HG02870 (cell line): ENCODE measurements around the gene NFYC.
"Not testable (repeated sequence)": the region's sequence is repeated elsewhere in the genome, so short reads cannot be mapped to it uniquely, and the experiment has no call there.

Experiments
- ATAC-seq: cut with Tn5 transposase; IDR thresholded peaks from one replicate; pipeline ENCODE4 v1.9.1; 2021; ENCODE audit warnings: mild to moderate bottlenecking, moderate library complexity; ENCODE audit not compliant: unreplicated experiment

The NFYC gene

DNA sequence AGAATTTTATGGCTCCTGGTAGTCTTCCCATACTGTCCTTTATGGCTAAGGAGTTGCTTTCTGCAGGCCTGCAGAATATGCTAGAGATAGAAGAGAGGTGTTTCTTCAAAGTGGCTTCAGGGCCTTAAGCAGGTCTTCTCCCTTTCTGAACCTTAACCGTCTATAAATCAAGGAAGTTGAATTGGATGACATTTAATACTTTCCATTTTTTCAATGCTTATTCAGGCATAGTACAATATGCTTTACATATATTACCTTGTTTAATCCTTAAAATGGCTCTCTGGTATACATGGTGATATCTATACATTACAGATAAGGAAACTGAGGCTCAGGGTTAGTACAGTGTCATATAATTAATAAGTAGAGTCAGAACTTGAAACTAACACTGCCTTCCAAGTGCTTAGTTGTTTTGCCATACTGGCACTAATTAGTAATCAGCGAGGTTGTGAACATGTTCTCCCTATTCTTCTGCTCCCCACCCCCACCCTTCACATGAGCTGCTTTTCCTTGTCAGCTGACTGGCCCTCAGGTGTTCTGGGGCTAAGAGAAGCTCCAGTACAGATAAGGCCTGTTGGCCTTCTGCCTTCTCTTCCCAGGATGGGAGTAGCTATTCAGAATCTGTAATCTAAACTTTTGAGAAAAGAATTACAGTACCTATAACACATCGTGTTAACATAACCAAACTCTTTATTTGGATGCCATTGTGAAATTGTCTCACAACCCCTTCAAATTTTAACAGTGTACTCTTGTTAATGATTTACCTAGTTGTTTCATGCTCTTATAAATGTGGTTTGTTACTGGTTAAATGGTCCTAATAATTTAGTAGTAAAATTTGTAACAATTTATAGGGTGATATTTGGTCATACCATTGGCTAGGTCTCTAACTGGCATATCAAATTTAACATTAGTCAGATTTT is 13.6 kb downstream of the NFYC start:
- no peak for ATAC-seq

DNA sequence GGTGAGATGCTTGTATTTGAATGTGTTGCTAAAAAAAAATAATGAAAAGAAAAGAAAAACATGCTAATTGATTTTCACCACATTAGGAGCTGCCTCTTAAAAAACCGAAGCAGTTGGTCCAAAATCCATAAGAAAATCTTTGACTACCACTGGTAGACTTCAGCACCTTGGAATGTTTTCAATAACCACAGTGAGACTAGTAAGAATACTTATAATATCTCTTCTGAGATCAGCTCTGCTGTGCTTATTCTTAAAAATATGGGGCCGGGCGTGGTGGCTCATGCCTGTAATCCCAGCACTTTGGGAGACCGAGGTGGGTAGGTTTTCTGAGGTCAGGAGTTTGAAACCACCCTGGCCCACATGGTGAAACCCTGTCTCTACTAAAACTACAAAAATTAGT is 15.1 kb downstream of the NFYC start:
- ATAC-seq = no peak

DNA sequence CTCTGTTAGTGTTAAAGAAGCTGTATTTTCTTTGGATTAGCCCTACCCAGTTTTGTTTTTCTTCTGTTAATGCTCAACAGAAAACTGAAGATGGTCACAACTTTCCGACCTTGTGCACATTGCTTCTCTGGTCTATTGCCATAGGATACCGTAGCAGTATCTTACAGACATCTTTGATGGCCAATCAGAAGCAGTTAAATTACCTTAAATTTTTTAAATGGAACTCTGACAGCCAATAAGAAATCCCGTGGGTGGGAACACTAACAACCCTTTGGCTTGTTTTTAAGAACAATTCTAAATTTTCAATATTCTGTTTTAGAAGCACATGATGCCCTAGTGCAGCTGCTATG is 17.2 kb downstream of the NFYC start:
- ATAC-seq = peak; percentile 44

DNA sequence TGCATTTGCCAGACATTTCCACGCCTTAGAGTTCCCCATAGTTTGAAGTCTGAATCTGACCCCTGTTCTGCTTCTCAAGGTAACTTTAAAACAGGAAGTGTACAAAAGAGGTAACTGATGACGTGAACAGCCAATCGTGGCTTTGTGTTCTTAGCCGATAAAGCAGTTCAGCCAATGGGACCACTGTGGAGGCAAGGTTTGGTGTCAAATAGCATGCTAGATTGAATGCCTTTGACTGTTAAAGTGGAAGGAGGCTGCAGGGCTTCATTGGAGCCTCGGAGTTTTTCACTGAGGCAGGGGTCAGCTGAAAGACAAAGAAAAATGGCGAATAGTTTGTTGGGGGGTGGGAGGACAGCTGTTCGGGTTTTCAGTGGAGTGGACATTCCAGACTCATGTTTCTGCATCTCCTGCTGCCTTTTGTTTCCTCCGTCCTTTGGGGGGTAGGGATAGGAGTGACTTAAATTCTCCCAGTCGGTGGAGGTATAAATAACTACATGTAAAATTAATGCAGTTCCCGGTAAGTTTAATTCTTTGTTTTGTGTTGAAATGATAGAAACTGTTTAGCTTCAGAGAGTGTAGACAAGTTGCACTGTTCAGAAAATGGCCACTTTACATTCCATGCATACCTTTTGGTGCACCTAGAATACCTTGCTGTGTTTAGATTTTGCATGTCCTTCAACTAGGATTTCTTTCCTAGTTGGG is 17.7 kb downstream of the NFYC start:
- peak; percentile 74 for ATAC-seq

DNA sequence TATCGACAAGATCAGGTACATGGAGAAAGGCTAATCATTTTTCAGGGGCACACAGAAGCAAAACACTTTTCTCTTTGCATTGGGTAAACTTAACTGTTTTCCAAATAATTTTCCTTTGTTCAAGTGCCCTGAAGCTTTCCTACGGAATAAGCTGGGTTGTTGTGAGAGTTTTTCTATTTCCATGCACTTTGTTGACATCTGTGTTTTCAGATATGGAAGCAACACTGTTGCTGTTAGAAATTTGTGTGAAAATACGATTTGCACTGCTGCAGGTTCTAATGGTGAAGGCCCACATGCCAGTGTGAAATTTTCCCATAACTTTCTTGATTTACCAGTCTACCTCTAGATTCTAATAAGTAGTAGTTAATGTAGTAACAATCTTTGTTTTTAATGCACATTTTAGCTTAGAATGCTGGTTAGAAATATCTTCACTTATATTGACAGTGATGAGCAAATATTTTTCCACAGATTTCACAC is 18.3 kb downstream of the NFYC start:
- no peak for ATAC-seq

DNA sequence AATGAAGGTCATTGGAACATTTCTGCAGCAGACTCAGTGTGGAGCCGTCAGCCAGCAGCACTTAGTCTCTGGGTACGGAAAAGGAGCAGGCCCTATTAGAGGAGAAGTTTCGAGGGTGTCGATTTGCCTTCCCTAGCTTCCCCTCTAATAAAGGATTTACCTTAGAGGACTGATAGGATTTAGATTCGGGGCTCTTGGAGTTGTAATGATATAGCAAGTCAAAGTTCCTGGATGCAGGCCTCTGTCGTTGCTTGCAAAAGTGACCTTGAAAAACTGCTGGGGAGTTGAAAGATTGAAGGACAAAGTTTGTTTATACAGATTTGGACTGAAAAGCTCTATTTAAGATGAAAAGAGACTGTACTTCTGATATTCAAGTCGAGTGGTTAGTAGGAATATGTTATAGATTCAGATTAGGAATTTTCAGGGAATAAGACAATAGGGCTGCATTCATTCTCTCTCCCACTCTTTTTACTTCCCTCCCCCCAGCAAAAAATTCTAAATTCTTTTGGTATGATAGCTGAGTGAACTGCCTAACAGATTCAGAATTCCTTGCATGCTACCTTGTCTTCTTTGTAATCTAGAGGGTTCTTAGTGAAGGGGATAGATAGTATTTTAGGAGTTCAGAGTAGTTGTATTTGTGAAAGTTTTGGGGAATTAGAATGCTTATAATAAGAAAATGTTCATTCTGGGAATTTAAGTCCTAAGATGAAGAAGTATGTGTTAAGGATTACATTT is 19.2 kb downstream of the NFYC start:
- no peak for ATAC-seq

DNA sequence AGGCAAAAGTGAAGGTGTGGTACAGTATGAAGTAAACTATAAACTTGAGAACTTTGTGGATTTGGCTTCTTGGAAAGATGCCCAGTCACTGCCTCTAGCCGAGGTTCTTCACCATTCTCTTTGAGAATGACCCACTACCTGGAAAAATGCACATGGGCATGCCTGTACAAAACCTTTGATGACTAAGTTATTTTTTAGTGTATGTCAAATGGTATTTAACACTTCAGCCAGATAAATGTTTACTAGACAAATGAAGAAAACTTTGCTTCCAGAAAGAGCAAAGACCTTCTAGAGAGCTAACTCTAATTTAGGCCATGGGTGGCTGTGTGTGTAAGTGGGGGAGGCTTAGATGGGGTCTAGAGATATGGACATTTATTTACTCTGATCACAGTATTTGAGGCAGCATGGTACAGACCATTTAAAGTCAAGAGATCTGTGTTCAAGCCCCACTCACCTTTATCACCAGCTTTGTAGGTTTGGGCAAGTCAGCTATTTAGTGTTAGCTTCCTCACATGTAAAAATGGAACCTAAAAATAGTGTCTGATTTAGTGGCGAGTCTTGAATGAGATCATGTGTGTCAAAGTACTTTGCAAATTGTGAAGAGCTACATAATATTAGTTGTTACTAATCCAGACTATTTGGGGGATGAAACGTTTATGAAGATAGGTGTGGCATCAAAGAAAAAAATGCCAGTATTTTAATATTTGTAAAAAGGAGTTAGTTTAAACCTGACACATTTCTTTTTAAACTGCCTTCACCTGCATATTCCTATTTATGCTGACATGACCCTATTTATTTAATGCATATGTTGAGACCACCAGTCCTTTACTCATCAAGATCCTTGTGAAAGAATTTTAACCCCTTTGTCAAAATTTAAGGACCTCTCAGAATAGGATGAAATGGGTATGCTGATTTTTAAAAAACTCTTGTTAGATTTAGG is 20.2 kb downstream of the NFYC start:
- ATAC-seq = no peak

DNA sequence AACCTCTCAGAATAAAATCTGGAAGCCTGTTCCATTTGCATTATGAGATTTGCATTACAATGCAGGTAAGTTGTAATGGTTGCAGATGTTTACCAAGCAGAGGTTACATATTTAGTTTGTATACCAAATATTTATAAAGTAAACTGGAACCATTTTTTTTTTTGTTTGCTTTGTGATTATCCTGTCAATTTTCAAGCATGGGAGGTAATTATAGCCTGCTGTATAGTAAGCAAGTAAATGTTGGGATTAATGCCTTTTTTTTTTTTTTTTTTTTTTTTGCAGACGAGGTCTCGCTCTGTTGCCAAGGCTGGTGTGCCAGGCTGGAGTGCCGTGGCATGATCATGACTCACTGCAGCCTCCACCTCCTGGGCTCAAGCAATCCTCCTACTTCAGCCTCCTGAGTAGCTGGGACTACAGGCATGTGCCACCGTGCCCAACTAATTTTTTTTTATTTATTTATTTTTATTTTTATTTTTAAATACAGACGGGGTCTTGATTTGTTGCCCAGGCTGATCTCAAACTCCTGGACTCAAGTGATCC is 21.0 kb downstream of the NFYC start:
- ATAC-seq = no peak

DNA sequence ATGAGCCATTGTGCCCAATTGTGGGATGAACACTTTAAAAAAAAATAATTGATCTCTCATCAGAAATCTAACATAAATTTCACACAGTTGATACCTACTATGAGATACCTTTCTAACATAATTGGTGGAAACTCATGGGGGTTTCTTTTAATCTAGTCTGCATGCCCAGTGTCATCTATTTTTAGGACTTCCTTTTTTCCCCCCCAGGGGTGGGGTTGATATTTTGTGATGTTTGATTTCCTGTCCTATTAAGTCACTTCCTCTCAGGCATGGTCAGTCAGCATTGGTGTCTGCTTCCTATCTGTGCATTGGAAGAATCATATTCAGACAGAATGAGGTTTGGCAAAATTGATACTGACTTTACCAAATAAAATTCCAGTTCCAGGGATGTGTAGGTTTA is 21.5 kb downstream of the NFYC start:
- no peak for ATAC-seq

DNA sequence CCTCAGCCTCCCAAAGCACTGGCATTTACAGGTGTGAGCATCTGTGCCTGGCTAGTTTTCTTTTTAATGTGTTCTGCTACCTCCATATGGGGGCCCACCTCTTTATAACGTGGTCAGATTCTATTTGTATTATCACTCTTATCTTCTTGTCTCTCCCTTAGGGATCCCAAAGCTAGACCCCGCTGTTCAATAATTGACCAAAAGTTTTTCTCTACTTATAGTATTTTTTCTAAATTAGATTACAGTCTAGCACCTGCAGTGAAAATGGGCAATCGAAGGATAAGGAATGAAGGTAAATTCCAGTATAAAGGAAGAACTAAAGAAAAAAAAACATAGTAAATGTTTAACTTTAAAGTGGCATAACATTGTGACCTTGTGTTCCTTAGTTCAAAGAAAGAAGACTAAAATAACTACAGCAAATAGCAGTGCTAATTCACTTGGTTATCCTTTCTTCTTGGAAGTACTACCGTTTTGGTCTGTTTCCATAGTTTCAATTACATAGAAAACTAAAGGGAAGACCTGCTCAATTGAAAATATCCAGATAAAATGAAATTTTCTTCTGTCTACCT is 24.1 kb downstream of the NFYC start:
- ATAC-seq = no peak

DNA sequence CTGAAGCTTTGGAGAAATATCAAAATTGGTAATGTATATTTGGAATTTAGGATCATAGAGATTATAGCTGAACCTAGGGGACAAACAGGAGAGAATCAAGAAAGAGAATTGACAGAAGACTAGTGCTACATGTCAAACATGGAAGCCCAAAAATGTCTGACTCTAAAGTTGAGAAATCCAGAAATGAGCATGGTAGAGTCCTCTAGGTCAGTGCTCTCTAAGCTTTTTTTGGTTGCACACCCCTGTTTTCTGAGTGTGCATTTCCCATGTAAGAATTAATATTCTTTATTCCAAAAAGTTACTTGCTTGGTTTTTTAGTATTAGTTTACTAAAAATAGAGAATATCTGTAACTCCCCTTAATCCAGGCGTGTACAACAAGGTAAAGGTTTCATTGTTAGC is 25.6 kb downstream of the NFYC start:
- no peak for ATAC-seq

DNA sequence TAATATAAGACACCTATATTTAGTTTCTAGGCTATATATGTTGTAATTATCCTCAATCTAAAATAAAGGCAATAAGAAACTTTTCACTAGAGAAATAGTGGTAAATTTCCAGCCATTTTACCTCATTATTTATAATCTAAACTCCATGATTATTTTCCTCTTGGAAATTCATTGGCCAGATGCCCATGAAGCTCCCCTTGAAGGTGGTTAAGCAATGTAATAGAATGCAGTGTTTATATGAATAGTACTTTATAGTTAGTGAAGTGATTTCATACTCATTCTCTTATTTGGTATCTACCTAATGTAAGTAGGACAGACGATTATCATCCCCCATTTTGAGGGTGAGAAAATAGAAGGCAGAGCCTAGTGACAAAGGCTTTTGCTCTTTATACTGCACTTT is 26.5 kb downstream of the NFYC start:
- no peak for ATAC-seq

DNA sequence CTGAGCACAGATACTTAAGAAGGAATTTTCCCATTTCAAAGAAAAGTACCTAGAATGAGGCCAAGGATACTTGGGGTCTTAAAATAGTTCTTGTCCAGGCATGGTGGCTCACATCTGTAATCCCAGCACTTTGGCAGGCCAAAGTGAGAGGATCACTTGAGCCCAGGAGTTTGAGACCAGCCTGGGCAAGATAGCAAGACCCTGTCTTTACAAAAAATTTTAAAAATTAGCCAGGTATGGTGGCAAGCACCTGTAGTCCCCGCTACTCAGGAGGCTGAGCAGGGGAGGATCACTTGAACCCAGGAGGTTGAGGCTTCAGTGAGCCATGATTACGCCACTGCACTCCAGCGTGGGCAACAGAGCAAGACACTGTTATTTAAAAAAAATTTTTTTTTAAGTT is 29.0 kb downstream of the NFYC start:
- no peak for ATAC-seq

DNA sequence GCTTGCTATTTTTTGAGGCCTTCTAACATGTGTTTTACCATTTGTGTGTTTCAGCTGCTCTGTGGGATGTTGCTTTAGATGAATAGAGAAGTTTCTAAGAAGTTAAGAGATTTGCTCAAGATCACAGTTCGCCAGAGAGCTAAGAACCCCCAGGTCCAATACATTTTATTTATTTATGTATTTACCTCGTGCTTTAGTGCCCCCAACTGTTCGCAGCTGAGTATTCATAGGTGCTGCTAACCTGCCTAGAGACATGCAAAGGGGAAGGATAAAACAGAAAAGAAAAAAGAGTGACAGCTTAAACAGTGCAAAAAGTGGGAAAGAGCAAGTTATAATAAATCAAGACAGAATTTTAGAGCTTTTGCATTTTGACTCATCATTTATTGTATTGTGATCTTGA is 31.1 kb downstream of the NFYC start:
- no peak for ATAC-seq

DNA sequence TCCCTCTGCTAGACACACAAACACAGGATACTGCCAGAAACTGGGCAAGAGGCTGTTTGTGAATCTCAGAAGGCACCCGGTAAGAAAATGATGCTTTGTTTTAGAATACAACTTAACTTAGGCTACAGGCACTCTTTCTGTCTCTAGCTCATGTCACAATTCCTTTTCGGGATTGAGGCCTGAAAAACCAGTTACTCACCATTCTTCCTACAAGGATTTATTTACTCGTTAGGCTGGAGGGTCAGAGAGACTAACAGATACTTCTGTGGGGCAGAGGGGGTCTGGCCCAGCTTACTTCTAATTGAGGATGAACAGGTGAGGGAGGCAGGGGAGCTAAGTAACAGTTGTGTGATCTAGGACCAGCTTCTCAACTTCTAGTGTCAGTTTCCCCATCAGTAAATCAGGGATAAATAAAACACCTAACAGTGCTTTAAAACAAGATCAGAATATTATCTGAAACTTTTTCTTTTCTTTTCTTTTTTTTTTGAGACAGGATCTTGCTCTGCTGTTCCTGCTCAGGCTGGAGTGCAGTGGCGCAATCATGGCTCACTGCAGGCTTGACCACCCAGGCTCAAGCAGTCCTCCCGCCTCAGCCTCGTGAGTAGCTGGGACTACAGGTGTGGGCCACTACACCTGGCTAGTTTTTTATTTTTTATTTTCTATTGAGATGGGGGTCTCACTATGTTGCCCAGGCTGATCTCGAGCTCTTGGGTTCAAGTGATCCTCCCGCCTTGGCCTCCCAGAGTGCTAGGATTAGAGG is 31.9 kb downstream of the NFYC start:
- ATAC-seq = no peak

DNA sequence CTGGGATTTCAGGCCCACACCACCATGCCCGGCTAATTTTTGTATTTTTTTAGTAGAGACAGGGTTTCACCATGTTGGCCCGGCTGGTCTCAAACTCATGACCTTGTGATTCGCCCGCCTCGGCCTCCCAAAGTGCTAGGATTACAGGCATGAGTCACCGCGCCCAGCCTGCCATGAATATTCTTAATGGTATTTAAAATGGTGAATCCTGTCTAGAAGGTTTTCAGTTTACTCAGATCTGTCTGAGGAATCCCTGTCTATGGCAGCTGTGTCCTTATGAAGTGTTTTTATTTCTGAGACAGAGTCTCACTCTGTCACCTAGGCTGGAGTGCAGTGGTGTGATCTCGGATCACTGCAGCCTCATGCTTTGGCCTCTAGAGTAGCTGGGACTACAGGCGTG is 36.2 kb downstream of the NFYC start:
- not testable (repeated sequence) for ATAC-seq

DNA sequence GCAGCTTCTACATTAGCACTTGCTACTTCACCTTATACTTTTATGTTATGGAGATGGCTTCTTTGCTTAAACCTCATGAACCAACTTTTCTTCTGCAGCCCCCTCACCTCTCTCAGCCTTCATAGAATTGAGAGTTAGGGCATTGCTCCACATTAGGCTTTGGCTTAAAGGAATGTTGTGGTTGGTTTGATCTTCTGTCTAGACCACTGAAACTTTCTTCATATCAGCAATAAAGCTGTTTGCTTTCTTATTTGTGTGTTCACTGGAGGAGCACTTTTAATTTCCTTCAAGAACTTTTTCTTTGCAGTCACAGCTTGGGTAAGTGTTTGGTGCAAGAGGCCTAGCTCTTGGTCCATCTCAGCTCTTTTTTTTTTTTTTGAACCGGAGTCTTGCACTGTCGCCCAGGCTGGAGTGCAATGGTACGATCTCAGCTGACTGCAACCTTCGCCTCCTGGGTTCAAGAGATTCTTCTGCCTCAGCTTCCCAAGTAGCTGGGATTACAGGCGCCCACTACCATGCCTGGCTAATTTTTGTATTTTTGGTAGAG is 37.9 kb downstream of the NFYC start:
- ATAC-seq = not testable (repeated sequence)

DNA sequence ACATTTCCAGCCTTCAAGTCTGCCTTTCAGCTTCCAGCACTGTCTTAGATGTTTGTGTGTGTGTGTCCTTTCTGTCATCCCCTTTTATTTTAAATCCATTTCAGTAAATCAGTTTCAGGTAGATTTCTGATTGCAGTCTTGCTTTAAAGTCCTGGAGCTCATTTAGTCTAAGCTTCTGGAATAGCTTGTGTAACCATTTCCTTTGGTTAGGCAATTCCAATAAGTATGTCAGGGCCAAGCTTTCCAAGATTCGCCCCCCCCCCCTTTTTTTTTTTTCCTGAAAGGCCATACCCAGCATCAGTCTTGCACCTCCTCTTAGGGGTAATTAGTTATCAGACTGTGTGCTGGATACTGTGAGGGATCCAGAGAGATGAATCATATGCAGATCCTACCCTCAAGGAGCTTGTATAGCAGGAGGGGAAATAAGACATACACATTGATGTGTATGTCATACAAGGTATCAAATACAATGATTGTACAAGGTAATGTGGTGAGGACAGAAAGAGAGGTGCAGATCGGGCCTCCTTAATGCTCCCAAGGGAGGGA is 41.3 kb downstream of the NFYC start:
- no peak for ATAC-seq
